Stimulated activated CD8-positive, alpha-beta memory T cell treated with anti-CD3 and anti-CD28 coated beads, Interleukin-15, amount 100 ng/mL, for 1 hour (primary cell): ENCODE results near the gene RBM20.

ENCODE experiments used
- DNase-seq: peaks from one replicate; pipeline ENCODE4 v3.0.0-alpha.2; 2020; ENCODE audit warnings: low read depth

RBM20 gene

GRCh38 chr10:110788620-110789385 is 144.7 kb downstream of the RBM20 start:
- DNase-seq, result no peak

GRCh38 chr10:110789604-110790433 is 145.7 kb downstream of the RBM20 start:
- no peak for DNase-seq

GRCh38 chr10:110790913-110791506 is 146.9 kb downstream of the RBM20 start:
- DNase-seq, result no peak

- no peak for DNase-seq
Measured at GRCh38 chr10:110791541-110792073, 147.5 kb downstream of the RBM20 start.

GRCh38 chr10:110792476-110793125 is 148.5 kb downstream of the RBM20 start:
- no peak for DNase-seq

- no peak for DNase-seq
Measured at GRCh38 chr10:110793128-110793812, 149.1 kb downstream of the RBM20 start.

- DNase-seq, result no peak
Measured at GRCh38 chr10:110793886-110794285, 149.8 kb downstream of the RBM20 start.

- DNase-seq, result no peak
Measured at GRCh38 chr10:110794808-110795207, 150.7 kb downstream of the RBM20 start.

GRCh38 chr10:110797416-110797815 is 153.3 kb downstream of the RBM20 start:
- DNase-seq, result no peak

GRCh38 chr10:110798340-110798739 is 154.2 kb downstream of the RBM20 start:
- no peak for DNase-seq

- DNase-seq, result no peak
Measured at GRCh38 chr10:110802090-110802489, 158.0 kb downstream of the RBM20 start.

GRCh38 chr10:110802551-110803238 is 158.6 kb downstream of the RBM20 start:
- no peak for DNase-seq

- no peak for DNase-seq
Measured at GRCh38 chr10:110803239-110803749, 159.2 kb downstream of the RBM20 start.

- peak; percentile 7 for DNase-seq
Measured at GRCh38 chr10:110803830-110804338, 159.7 kb downstream of the RBM20 start.

GRCh38 chr10:110804376-110804775 is 160.2 kb downstream of the RBM20 start:
- no peak for DNase-seq

- no peak for DNase-seq
Measured at GRCh38 chr10:110805292-110805691, 161.2 kb downstream of the RBM20 start.

GRCh38 chr10:110806335-110806734 is 162.2 kb downstream of the RBM20 start:
- DNase-seq, result no peak

- no peak for DNase-seq
Measured at GRCh38 chr10:110808123-110808522, 164.0 kb downstream of the RBM20 start.

GRCh38 chr10:110808615-110809014 is 164.5 kb downstream of the RBM20 start:
- no peak for DNase-seq

- DNase-seq, result no peak
Measured at GRCh38 chr10:110810625-110811024, 166.5 kb downstream of the RBM20 start.
